Measurements from ENCODE around the gene CDK5R2. TPM values are rescaled to one million over a fixed set of nuclear protein-coding genes. Genes with fewer than 3 reads are reported as not detected.
A peak's percentile ranks its signal among the peaks of the same experiment; 100 is the strongest.

CDK5R2 gene
- total and polyA plus RNA-seq, 2 of the 13 experiments (the other 11 are each of a cell fraction or from before 2014, with no cell fraction given), result not detected

DNA sequence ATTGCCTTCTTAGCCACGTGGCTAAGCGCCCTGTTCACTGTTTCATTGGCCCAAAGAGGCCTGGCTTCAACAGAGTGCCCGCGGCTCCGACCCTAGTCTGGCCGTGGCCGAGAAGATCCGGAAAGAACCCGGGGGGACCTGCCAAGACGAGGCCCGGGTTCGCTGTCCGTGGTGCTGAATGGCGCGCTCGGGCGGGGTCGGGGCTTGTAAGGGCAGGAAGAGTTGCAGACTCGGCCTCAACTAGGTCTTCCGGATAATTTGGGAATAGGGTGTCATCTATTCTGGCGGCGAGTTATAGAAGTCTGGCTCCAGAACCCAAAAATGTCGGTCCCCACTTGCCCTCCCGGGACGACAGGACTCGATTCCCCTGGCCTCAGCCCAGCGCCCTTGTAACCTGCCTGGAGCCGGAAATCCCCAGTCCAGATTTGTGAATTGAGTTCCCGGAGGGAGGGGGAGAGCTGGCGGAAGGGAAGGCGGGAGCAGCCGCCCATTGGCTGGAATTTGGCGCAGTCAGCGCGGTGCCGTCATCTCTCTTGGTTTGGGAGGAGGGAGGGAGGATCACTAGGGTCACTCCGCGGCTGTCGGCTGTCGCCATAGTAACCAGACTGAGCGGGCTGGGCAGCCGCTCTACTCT, 3.5 kb downstream of the CDK5R2 start (continued):
- peak; percentile 61; the same call in 1 of the 2 replicates for TF ChIP-seq SNAPC2 (CRISPR knock-in tag; IDR thresholded peaks at IDR 0.05)
- TF ChIP-seq, protein P1, sequence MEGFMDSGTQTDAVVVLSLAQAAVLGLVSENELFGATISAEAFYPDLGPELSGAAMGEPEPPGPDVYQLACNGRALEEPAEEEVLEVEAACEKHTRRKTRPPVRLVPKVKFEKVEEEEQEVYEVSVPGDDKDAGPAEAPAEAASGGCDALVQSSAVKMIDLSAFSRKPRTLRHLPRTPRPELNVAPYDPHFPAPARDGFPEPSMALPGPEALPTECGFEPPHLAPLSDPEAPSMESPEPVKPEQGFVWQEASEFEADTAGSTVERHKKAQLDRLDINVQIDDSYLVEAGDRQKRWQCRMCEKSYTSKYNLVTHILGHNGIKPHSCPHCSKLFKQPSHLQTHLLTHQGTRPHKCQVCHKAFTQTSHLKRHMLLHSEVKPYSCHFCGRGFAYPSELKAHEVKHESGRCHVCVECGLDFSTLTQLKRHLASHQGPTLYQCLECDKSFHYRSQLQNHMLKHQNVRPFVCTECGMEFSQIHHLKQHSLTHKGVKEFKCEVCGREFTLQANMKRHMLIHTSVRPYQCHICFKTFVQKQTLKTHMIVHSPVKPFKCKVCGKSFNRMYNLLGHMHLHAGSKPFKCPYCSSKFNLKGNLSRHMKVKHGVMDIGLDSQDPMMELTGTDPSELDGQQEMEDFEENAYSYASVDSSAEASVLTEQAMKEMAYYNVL (CRISPR knock-in tag; IDR thresholded peaks at IDR 0.05; ENCODE audit: borderline replicate concordance), result peak; percentile 52; the same call in 1 of the 2 replicates
- TF ChIP-seq PITX1 (CRISPR knock-in tag; IDR thresholded peaks at IDR 0.05), result peak; percentile 68; the same call in 1 of the 2 replicates
- peak; percentile 69; the same call in 1 of the 2 replicates for TF ChIP-seq ISL2 (CRISPR knock-in tag; IDR thresholded peaks at IDR 0.05)
- TF ChIP-seq, protein P2, sequence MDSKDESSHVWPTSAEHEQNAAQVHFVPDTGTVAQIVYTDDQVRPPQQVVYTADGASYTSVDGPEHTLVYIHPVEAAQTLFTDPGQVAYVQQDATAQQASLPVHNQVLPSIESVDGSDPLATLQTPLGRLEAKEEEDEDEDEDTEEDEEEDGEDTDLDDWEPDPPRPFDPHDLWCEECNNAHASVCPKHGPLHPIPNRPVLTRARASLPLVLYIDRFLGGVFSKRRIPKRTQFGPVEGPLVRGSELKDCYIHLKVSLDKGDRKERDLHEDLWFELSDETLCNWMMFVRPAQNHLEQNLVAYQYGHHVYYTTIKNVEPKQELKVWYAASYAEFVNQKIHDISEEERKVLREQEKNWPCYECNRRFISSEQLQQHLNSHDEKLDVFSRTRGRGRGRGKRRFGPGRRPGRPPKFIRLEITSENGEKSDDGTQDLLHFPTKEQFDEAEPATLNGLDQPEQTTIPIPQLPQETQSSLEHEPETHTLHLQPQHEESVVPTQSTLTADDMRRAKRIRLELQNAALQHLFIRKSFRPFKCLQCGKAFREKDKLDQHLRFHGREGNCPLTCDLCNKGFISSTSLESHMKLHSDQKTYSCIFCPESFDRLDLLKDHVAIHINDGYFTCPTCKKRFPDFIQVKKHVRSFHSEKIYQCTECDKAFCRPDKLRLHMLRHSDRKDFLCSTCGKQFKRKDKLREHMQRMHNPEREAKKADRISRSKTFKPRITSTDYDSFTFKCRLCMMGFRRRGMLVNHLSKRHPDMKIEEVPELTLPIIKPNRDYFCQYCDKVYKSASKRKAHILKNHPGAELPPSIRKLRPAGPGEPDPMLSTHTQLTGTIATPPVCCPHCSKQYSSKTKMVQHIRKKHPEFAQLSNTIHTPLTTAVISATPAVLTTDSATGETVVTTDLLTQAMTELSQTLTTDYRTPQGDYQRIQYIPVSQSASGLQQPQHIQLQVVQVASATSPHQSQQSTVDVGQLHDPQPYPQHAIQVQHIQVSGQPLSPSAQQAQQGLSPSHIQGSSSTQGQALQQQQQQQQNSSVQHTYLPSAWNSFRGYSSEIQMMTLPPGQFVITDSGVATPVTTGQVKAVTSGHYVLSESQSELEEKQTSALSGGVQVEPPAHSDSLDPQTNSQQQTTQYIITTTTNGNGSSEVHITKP (CRISPR knock-in tag; IDR thresholded peaks at IDR 0.05; ENCODE audit: low read depth), result 0 out of 2 replicates have a peak, but pooled peaks have one; percentile 59
- TF ChIP-seq KMT2A (CRISPR knock-in tag; IDR thresholded peaks at IDR 0.05), result peak; percentile 44; the same call in 1 of the 2 replicates
- no peak for TF ChIP-seq RCOR2 (CRISPR knock-in tag; IDR thresholded peaks at IDR 0.05)
- no peak for TF ChIP-seq HNRNPH1 (optimal IDR thresholded peaks at IDR 0.05; ENCODE audit: low read depth, low read length)
- TF ChIP-seq, protein P3, sequence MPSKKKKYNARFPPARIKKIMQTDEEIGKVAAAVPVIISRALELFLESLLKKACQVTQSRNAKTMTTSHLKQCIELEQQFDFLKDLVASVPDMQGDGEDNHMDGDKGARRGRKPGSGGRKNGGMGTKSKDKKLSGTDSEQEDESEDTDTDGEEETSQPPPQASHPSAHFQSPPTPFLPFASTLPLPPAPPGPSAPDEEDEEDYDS (CRISPR knock-in tag; IDR thresholded peaks at IDR 0.05), result no peak
- TF ChIP-seq KAT8 (CRISPR knock-in tag; IDR thresholded peaks at IDR 0.05), result peak; percentile 45; the same call in 1 of the 2 replicates
- 0 out of 2 replicates have a peak, but pooled peaks have one; percentile 88 for TF ChIP-seq SMAD9 (CRISPR knock-in tag; IDR thresholded peaks at IDR 0.05)
- peak; percentile 95 for TF ChIP-seq HOXA9 (CRISPR knock-in tag; IDR thresholded peaks at IDR 0.05; ENCODE audit: borderline replicate concordance)
- TF ChIP-seq ZNF224 (CRISPR knock-in tag; IDR thresholded peaks at IDR 0.05), result peak; percentile 46; the same call in 1 of the 2 replicates
- no peak for TF ChIP-seq ZNF180 (CRISPR knock-in tag; IDR thresholded peaks at IDR 0.05; ENCODE audit: borderline replicate concordance, low read depth)
- TF ChIP-seq ZNF749 (CRISPR knock-in tag; IDR thresholded peaks at IDR 0.05; ENCODE audit: borderline replicate concordance), result peak; percentile 75; the same call in 1 of the 2 replicates
- no peak for TF ChIP-seq ZFP36 (IDR thresholded peaks at IDR 0.05; ENCODE audit: borderline replicate concordance, low read depth, low read length, partially characterized antibody)
- TF ChIP-seq, protein P4, sequence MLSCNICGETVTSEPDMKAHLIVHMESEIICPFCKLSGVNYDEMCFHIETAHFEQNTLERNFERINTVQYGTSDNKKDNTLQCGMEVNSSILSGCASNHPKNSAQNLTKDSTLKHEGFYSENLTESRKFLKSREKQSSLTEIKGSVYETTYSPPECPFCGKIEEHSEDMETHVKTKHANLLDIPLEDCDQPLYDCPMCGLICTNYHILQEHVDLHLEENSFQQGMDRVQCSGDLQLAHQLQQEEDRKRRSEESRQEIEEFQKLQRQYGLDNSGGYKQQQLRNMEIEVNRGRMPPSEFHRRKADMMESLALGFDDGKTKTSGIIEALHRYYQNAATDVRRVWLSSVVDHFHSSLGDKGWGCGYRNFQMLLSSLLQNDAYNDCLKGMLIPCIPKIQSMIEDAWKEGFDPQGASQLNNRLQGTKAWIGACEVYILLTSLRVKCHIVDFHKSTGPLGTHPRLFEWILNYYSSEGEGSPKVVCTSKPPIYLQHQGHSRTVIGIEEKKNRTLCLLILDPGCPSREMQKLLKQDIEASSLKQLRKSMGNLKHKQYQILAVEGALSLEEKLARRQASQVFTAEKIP (CRISPR knock-in tag; IDR thresholded peaks at IDR 0.05; ENCODE audit: borderline replicate concordance), result no peak
- no peak for TF ChIP-seq RARG (CRISPR knock-in tag; IDR thresholded peaks at IDR 0.05; ENCODE audit: low read depth)
- TF ChIP-seq, protein P5, sequence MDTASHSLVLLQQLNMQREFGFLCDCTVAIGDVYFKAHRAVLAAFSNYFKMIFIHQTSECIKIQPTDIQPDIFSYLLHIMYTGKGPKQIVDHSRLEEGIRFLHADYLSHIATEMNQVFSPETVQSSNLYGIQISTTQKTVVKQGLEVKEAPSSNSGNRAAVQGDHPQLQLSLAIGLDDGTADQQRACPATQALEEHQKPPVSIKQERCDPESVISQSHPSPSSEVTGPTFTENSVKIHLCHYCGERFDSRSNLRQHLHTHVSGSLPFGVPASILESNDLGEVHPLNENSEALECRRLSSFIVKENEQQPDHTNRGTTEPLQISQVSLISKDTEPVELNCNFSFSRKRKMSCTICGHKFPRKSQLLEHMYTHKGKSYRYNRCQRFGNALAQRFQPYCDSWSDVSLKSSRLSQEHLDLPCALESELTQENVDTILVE (CRISPR knock-in tag; IDR thresholded peaks at IDR 0.05), result peak; percentile 88
- TF ChIP-seq RELA (CRISPR knock-in tag; IDR thresholded peaks at IDR 0.05), result 0 out of 2 replicates have a peak, but pooled peaks have one; percentile 71
